Stimulated activated CD4-positive, alpha-beta T cell treated with anti-CD3 and anti-CD28 coated beads, Interleukin-15, amount 100 ng/mL, for 24 hours (primary cell): ENCODE measurements around the gene CDCP1.

Experiments
- DNase-seq: peaks from one replicate; pipeline ENCODE4 v3.0.0-alpha.2; 2020

CDCP1 gene

GRCh38 chr3:45145681-45146614 is at the start of gene CDCP1:
Gene CDCP1, minus strand, starts transcription at chr3:45146378. Its CDS starts 91 bp downstream, at chr3:45146287.
- peak; percentile 29 for DNase-seq

- no peak for DNase-seq
Observed at GRCh38 chr3:45194791-45195190, 48.6 kb upstream of the CDCP1 start.

GRCh38 chr3:45191924-45192417 is 45.8 kb upstream of the CDCP1 start:
- no peak for DNase-seq

GRCh38 chr3:45191424-45191823 is 45.2 kb upstream of the CDCP1 start:
- DNase-seq: no peak

- no peak for DNase-seq
Observed at GRCh38 chr3:45188719-45189659, 42.8 kb upstream of the CDCP1 start.

- peak; percentile 41 for DNase-seq
Observed at GRCh38 chr3:45187694-45188141, 41.5 kb upstream of the CDCP1 start.

GRCh38 chr3:45186871-45187270 is 40.7 kb upstream of the CDCP1 start:
- no peak for DNase-seq

GRCh38 chr3:45185461-45185860 is 39.3 kb upstream of the CDCP1 start:
- no peak for DNase-seq

- DNase-seq: no peak
Observed at GRCh38 chr3:45185052-45185451, 38.9 kb upstream of the CDCP1 start.

- no peak for DNase-seq
Observed at GRCh38 chr3:45183872-45184262, 37.7 kb upstream of the CDCP1 start.

- peak; percentile 11 for DNase-seq
Observed at GRCh38 chr3:45182915-45183871, 37.0 kb upstream of the CDCP1 start.

- no peak for DNase-seq
Observed at GRCh38 chr3:45181496-45181895, 35.3 kb upstream of the CDCP1 start.

- DNase-seq: no peak
Observed at GRCh38 chr3:45180899-45181298, 34.7 kb upstream of the CDCP1 start.

- DNase-seq: no peak
Observed at GRCh38 chr3:45180051-45180450, 33.9 kb upstream of the CDCP1 start.

- DNase-seq: no peak
Observed at GRCh38 chr3:45179163-45179562, 33.0 kb upstream of the CDCP1 start.

- DNase-seq: no peak
Observed at GRCh38 chr3:45178183-45179023, 32.2 kb upstream of the CDCP1 start.

- DNase-seq: no peak
Observed at GRCh38 chr3:45176912-45177311, 30.7 kb upstream of the CDCP1 start.

- DNase-seq: no peak
Observed at GRCh38 chr3:45174234-45174633, 28.1 kb upstream of the CDCP1 start.

- no peak for DNase-seq
Observed at GRCh38 chr3:45173776-45174175, 27.6 kb upstream of the CDCP1 start.

GRCh38 chr3:45171283-45171682 is 25.1 kb upstream of the CDCP1 start:
- DNase-seq: no peak

GRCh38 chr3:45170096-45170495 is 23.9 kb upstream of the CDCP1 start:
- DNase-seq: no peak
